ENCODE results near the gene NUDT2. TPM values are rescaled to one million over a fixed set of nuclear protein-coding genes. Genes with fewer than 3 reads are reported as not detected.

NUDT2 gene
- total RNA-seq, 1 donor from 2014 or later, result 12.8 TPM

DNA sequence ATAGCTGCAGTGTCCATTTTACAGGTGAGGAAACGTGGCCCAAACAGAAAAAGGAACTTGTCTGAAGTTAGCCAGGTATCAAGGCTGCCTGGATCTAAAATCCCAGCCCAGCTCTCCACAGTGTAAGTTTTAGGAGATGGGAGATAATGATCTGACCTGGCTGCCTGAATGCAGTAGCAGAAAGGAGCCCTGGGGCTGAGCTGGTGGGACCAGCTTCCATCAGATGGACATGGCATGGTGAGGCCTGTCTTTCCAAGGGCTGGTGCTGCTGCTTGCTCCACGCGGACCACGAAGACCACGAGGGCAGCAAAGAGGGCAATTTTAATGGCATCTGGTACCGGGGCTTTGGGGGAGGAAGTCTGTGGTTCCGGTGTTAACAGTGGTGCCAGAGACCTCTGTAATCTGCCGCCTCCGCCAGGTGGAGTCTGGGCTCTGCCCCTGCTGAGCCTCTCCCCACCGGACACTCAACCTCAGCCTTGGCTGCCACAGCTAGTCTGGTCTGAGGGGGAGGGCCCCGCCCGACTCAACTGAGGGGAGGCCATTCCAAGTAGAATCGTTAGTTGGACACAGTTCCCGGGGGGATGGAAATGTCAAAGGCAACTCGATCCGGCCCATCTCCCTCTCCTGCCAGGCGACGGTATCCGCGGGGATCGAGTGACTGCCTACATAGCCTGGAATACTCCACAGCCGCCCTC lies 46.7 kb downstream of the NUDT2 start:
- peak overlapping the region; percentile 86 for H3K4me2 ChIP-seq (ENCODE audit: low read length)
- H3K4me1 ChIP-seq (ENCODE audit: insufficient read depth, low read length), result peaks cover 10% of the 10 kb centered on the region
- TF ChIP-seq, protein P1, sequence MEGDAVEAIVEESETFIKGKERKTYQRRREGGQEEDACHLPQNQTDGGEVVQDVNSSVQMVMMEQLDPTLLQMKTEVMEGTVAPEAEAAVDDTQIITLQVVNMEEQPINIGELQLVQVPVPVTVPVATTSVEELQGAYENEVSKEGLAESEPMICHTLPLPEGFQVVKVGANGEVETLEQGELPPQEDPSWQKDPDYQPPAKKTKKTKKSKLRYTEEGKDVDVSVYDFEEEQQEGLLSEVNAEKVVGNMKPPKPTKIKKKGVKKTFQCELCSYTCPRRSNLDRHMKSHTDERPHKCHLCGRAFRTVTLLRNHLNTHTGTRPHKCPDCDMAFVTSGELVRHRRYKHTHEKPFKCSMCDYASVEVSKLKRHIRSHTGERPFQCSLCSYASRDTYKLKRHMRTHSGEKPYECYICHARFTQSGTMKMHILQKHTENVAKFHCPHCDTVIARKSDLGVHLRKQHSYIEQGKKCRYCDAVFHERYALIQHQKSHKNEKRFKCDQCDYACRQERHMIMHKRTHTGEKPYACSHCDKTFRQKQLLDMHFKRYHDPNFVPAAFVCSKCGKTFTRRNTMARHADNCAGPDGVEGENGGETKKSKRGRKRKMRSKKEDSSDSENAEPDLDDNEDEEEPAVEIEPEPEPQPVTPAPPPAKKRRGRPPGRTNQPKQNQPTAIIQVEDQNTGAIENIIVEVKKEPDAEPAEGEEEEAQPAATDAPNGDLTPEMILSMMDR (IDR thresholded peaks at IDR 0.05; ENCODE audit: insufficient read depth, low read depth, low read length), result no peak
- no peak for TF ChIP-seq EZH2 (IDR thresholded peaks at IDR 0.05; ENCODE audit: insufficient read depth, low read length)
- H3K4me1 Mint-ChIP-seq (ENCODE audit: low read depth, unreplicated experiment), result peaks cover 9% of the 10 kb centered on the region
- H2AFZ ChIP-seq (ENCODE audit: low read depth, low read length), result peak overlapping the region; percentile 68
- peak overlapping the region; percentile 68 for H3K4me3 ChIP-seq (ENCODE audit: insufficient read depth, low read depth, low read length)
- H3K79me2 ChIP-seq (ENCODE audit: insufficient read depth, low read length), result no peaks in the 10 kb centered on the region
- H3K9me3 ChIP-seq (ENCODE audit: insufficient read depth, low read depth, low read length), result peaks cover 13% of the 10 kb centered on the region
- H3K36me3 Mint-ChIP-seq (ENCODE audit: low read depth, unreplicated experiment), result peaks cover 10% of the 10 kb centered on the region
- no peaks in the 10 kb centered on the region for H3K9me3 Mint-ChIP-seq (ENCODE audit: unreplicated experiment)
- peak overlapping the region; percentile 88 for H3K4me3 Mint-ChIP-seq (ENCODE audit: unreplicated experiment)
- no peak for FAIRE-seq
- DNase-seq (ENCODE audit: low read depth), result peak; percentile 15
- H3K27me3 ChIP-seq (ENCODE audit: insufficient read depth, low read length), result no peaks in the 10 kb centered on the region
- peak overlapping the region; percentile 18 for H3K27ac Mint-ChIP-seq (ENCODE audit: unreplicated experiment)
- no peaks in the 10 kb centered on the region for H3K36me3 ChIP-seq (ENCODE audit: insufficient read depth, low read length)
- H4K20me1 ChIP-seq (ENCODE audit: insufficient read depth, low read length), result no peaks in the 10 kb centered on the region
- peaks cover 11% of the 10 kb centered on the region for H3K27me3 Mint-ChIP-seq (ENCODE audit: low read depth, unreplicated experiment)
- peak overlapping the region; percentile 71 for H3K9ac ChIP-seq (ENCODE audit: low read length)
- H3K27ac ChIP-seq (ENCODE audit: low read depth, low read length), result no peak overlapping the region

DNA sequence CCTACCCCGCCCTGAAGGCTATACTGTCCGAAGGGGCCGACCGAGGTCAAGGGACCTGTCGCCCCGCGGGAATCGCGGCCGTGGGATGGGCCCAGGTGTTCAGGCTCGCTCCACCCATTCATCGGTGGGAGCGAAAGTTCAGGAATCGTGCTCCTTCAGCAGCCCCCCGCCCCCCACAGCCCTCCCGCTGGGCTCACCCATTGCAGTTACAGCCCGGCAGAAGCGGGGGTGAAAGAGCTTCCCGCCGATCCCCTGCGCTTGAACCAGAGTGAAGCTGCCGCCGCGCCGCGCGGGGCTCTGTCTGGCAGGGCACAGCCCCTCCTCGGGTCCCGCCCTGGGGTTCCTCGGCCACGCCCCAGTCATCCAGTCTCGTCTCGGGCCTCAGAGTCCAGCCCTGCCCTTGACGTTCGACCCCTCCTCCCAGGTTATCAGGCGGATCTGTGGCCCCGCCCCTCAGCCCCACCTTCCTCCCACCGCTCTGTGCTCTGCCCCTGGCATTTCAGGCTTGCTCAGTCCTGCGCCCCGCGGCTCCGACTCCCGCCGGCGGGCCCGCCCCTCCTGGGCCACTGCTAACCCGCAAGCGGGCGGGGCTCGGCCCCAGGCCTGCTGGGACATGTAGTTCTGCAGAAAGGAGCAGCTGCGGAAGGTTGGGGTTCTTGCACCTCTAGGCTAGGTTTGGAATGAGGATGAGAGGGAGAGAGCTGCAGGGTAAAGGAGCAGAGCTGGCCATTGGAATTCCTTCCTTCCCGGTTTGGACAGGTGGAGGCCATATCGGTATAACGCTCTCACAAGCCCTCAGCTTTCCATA lies 47.4 kb downstream of the NUDT2 start, which contains the start of gene MYORG:
Gene MYORG (minus strand): TSS at position 303 of the 808 bp plus-strand sequence. CDS start 3,955 bp downstream, outside the sequence.
- Histone ChIP-seq H3K9me3 (ENCODE audit: insufficient read depth, low read depth, low read length) (peaks cover 6% of the 10 kb centered on the region), H4K20me1 (ENCODE audit: insufficient read depth, low read length) (no peaks in the 10 kb centered on the region), H3K9ac (ENCODE audit: low read length) (peak within 1 kb of the TSS; percentile 71), H3K79me2 (ENCODE audit: insufficient read depth, low read length) (no peaks in the 10 kb centered on the region), H3K36me3 (ENCODE audit: insufficient read depth, low read length) (no peaks in the 10 kb centered on the region), H3K27me3 (ENCODE audit: insufficient read depth, low read length) (peaks cover 3% of the 10 kb centered on the region), H3K4me3 (ENCODE audit: insufficient read depth, low read depth, low read length) (peak within 1 kb of the TSS; percentile 68), H3K27ac (ENCODE audit: low read depth, low read length) (no peak within 1 kb of the TSS), H3K4me1 (ENCODE audit: insufficient read depth, low read length) (peaks cover 12% of the 10 kb centered on the region), H3K4me2 (ENCODE audit: low read length) (peak within 1 kb of the TSS; percentile 86), H2AFZ (ENCODE audit: low read depth, low read length) (peak within 1 kb of the TSS; percentile 68)
- peak within 1 kb of the TSS; percentile 18 for H3K27ac Mint-ChIP-seq (ENCODE audit: unreplicated experiment)
- FAIRE-seq, result no peak
- DNase-seq (ENCODE audit: low read depth), result peak; percentile 71
- TF ChIP-seq, protein P1 (IDR thresholded peaks at IDR 0.05; ENCODE audit: insufficient read depth, low read depth, low read length), result no peak
- no peak for TF ChIP-seq EZH2 (IDR thresholded peaks at IDR 0.05; ENCODE audit: insufficient read depth, low read length)
- peaks cover 9% of the 10 kb centered on the region for H3K4me1 Mint-ChIP-seq (ENCODE audit: low read depth, unreplicated experiment)
- peak within 1 kb of the TSS; percentile 88 for H3K4me3 Mint-ChIP-seq (ENCODE audit: unreplicated experiment)
- H3K9me3 Mint-ChIP-seq (ENCODE audit: unreplicated experiment), result no peaks in the 10 kb centered on the region
- H3K27me3 Mint-ChIP-seq (ENCODE audit: low read depth, unreplicated experiment), result peaks cover 19% of the 10 kb centered on the region
- peaks cover 6% of the 10 kb centered on the region for H3K36me3 Mint-ChIP-seq (ENCODE audit: low read depth, unreplicated experiment)
